Kidney glomerular epithelial cell (primary cell): Measurements from ENCODE around the gene NAPG.
"Not testable (repeated sequence)": the region's sequence is repeated elsewhere in the genome, so short reads cannot be mapped to it uniquely, and the experiment has no call there.

Source experiments
- DNase-seq: peaks from one replicate; lab custom pipeline; 2025; lab: John Stamatoyannopoulos, UW

The NAPG gene

DNA sequence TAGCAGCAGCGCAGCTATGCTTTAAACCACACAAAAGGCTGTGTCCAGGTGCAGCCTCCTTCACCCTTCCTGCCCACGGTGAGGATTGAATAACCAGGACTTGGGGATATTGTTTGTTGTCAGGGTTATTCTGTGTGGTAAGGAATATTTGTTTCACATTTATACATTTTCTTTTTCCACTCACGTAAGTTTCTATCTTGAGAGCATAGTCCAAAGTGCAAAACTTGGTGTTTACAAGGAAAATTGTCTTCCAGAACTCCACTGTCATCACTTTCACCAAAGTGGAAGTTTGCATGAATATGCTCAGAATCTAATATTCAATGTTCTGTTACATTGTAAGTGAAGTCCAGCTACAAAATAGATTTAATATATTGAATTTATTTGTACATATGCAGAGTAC is 26.4 kb downstream of the NAPG start:
- no peak for DNase-seq

DNA sequence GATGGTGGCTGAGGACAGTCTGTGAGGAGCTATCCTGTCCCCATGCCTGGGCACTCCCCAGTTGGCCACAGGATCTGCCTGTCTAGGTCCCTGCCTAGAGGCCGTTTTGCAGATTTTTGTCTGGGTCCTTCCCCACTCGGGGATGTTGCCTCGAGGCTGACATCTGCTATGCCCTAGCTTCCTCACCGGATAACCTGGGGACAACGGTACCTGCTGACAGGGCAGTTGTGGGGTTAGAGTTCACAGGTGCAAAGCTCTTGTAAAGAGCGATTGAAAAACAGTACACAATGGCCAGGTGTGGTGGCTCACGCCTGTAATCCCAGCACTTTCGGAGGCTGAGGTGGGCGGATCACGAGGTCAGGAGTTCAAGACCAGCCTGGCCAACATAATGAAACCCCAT is 30.4 kb downstream of the NAPG start:
- not testable (repeated sequence) for DNase-seq

DNA sequence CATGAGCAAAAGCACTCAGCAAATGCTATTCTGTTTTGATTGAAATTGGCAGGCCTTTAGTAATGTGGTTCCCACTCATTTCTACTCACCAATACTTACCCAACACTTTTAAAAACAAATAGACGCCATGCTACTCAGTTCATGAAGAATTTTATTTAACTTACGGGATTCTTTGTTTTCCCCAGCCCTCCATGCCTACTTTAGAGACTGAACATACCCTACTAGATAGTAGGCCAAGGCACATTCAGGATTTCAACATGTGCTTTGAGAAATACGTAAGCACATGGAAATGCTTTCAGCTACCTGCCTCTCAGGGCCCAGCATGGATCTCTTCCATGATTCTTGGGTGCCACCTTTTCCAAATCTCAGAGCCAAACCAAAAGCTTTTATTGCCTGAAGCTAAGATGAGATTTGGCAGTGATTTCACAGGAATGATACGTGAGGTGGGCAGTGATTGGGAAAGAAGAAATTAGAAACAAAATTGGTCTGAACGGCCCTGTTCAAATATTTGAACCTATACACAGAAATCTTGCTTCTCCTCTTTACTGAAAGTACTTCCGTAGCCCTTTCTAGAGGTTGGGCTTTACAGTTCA is 31.4 kb downstream of the NAPG start:
- no peak for DNase-seq

DNA sequence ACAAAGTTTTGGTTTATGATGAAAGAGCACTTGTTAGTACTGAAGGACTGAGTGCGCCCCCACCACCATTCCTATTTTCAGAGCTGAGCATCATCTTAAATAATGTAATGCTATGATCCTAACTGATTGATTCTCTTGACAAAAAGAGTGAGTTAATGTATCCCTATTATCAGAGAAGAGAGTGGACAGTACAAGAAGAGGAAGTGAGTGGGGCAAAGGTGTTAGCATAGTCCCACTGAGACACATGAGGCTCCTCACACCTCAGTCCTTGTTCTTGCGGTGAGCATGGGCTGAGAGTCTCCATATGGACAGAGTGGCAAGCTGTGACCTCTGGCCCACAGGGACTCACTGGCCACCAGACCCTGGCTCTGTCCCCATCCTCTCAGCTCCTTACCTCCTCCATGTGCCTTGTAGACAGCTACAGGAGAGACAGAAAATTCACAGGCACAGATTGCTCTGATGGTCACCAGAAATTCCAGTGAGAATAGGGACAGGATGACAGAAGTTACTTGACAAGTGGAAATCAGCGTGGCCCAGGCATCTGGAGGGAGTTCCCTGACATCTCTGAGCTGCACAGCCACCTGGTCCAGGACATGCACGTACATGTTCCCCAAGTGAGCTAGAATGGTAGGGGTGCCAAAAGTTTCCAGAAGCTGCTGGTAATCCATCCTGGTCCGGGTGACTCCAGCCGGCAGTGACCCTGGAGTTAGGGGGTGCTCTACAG is 32.6 kb downstream of the NAPG start:
- DNase-seq, result no peak

DNA sequence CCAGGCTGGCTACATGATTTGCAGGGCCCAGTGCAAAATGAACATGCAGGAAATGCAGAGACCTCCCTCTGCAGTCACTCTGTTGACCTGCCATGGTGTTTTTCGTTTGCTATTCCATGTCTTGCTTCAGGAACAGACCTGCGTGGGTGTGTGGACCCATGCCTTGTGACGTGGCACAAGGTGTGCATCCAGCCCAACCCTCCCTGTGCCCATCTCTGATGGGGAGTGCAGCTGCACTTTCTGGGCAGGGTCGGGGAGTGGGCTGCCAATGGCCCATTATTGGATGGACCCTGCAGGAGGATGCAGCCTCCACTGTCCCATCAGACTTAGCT is 33.1 kb downstream of the NAPG start:
- DNase-seq, result no peak

DNA sequence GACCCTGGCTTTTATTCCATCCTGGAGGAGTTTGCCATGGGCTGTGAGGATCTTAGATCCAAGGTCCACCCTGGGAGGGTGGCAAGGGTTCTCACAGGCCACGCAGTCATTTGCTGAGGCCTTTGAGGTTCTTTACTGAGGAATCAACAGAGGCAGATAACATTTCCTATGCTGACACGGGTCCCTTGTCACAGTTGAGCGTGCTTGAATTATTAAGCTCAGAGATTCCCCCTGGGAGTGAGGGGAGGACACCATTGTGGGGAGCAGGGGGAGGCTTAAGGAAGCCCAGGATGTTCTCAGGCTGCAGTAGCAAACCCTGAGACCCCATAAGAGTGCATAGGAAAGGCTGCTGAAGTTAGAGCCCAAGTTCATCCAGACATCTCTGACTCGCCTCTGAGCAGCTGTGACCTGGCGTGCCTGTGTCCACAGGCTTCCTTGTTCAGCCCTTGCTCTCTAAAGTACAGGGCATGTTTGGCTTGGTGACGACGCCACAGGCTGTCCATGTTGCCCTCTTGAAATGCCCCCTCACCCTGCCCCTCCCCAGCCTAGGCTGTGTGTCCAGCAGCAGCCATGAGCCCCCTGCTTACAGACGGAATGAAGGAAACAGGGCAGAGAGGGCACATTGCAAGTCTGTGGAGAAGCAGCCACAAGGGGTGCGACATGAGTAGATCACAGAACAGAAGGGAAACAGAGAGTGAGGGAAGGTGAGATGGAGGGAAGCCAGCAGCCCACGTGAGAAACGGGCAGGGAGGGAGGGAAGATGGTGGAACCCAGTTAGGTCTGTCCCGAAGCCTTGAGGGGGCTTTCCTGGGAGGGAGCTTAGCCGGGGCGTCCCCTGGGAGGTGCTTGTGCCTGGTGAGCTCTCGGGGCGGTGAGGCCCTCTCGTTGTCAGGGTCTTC is 34.0 kb downstream of the NAPG start:
- DNase-seq, result no peak

DNA sequence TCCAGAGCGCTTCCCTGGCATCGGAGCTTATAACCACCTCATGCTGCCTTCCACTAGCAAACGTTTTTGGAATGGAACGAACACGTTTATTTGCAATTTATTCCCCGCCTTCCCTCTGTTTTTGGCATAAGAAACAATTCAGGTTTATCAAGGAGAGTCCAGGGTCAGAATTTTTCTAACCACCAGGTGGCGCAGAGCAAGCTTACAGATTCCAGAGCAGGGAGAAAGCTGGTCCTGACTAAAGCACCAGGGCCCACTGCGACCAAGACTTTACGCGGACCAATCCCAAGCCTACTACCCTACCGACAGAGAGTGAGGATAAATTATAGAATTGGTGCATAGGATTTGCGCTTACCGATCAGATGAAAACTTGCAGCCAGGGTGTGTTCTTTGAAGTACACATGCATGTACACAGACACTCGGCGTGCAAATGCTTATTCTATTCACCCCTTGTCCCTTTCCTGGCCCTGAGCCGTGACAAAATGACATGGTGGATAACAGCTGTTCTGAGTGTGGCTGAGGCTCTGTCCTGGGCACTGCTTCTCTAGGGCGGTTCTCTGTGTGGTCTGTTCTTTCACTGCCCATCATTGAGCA is 34.7 kb downstream of the NAPG start:
- DNase-seq, result peak; percentile 74

DNA sequence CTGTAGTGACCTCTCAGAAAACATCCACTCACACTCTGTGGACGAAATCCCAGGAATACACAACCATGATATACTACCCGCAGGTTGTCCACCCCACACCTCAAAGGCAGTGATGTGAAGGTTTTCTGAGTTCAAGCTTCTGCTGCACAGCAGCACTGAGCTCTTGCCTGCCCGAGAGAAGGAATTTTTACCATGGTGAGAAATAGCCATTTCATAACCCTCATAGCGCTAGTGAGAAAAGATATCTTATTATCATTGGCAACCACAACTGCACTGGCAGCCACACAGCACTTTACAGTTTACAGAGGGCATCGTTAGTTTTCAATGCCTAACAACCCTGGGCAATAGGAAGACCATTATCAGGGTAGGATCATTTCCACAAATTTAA is 36.9 kb downstream of the NAPG start:
- no peak for DNase-seq

DNA sequence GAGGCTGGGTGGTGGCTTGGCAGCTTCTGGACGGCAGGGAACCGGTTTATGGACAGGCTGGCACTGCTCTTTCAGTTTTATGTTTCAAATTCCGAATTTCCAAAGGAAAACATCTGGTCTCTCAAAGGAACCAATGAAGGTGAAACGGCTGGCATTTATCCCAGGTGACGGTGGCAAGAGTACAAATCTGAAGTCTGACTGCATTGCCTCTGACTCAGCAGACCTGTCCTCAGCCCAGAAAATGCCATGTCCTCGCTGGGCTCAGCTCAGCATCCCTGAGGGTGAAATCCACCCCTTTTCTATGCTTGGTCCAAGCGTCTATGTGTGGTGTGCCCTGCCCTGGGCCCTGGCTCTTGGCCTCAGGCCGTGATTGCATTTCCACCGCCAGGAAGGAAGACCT is 38.1 kb downstream of the NAPG start:
- no peak for DNase-seq

DNA sequence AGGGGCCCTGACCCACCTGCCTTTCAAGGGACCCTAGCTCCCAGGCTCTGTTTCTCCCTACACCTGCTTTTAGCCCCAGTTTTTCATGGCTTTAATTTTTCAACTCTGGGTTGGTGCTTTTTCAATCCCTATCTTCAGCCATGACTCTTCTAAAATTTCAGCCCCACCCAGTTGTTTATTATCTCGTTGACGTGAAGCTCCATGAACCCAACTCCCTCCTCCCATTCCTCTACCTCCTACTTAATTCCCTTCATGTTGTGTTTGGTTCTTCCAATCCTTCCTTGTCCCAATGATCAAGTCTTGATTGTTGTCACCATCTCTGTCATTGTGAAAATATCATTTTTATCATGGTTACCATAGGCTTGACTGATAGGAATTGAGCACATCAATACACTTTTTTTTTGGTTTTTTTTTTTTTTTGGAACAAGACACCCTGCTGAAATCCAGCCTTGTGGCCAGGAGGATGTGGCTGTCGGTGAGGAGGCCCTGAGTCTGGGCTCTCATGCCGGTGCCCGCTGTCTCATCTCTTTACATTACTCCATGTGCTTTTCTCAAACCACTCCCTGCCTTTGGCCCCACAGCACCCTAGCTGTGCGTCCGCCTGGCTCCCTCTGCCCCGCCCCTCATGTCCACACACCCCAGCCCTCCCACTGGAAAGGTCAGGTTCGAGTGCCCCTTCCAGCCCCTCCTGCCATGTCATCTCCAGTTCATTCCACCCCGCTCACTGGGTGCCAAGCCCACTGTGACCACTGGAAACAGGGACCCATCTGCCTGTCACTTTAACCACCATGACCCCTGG is 39.3 kb downstream of the NAPG start:
- DNase-seq, result no peak

DNA sequence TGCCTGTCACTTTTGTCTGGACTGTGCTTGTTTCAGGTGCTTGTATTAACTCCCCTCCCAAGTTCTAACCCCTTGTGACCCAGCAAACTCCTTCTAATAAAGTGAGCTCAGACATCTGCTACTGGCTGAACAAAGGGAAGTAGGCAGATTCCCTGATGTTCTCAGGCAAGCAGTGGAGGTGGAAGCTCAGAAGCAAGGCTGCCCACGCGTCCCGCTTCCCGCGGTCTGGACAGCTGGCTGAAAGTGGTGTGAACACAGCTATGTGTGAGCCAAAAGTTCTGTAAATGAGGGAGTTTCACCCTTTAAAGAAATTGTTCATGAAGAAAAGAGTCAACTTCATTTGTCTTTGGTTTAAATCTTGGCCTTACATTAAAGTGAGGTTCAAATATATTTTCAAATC is 40.0 kb downstream of the NAPG start:
- no peak for DNase-seq

DNA sequence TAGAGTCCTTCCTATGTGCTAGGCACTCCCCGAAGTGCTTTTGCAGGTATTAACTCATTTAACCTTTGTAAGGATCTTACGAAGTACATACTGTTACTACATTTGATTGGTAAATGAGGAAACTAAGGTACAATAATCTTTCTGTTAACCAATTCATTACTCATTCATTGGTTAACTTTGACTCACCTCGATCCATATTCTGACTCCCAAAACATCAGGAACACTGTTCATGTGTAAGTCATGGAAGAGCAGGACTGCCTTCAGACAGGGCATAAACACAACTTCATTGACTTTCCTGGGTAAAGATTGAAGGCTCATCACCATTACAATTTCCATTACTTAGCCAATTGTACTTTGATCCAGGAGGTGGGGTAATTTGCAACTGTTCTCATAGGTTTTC is 40.6 kb downstream of the NAPG start:
- no peak for DNase-seq

DNA sequence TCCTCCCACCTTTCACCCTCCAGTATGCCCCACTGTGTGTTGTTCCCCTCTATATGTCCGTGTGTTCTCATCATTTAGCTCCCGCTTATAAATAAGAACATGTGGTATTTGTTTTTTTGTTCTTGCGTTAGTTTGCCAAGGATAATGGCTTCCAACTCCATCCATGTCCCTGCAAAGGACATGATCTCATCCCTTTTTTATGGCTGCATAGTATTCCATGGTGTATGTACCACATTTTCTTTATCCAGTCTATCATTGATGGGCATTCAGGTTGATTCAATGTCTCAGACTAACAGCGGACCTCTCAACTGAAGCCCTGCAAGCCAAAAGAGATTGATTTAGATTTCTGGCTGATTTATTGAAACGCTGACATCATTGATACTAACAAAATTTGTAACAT is 44.1 kb downstream of the NAPG start:
- DNase-seq, result not testable (repeated sequence)

DNA sequence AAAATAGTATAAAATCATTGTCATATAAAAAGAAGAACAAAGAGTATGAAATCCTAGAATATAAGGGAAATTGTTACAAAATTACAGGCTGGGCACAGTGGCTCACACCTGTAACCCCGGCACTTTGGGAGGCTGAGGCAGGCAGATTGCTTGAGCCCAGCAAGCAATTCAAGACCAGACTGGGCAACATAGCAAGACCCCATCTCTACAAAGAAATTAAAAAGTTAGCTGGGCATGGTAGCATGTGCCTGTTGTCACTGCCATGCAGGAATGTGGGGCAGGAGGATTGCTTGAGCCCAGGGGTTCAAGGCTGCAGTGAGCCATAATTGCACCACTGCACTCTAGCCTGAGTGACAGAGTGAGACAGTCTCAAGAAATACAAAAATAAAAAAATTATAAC is 44.8 kb downstream of the NAPG start:
- DNase-seq, result no peak

DNA sequence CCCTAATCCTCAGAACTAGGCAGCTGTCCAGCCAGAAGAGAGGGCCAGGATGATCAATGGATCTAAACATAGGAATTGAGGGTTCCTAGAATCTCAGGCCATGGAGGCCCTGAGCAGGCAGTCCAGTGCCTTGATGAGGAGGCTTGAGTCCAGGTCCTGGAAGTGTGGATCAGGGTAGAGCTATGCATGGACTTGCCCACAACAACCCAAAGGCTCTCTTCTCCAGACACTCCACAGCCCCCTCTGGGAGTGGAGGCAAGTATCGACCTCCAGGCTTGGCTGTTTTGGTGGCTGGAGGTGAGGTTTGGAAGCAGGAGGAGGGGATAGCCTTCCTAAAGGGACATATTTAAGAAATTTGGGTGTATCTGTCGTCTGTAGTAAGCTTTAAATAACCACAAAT is 45.7 kb downstream of the NAPG start:
- DNase-seq, result no peak

DNA sequence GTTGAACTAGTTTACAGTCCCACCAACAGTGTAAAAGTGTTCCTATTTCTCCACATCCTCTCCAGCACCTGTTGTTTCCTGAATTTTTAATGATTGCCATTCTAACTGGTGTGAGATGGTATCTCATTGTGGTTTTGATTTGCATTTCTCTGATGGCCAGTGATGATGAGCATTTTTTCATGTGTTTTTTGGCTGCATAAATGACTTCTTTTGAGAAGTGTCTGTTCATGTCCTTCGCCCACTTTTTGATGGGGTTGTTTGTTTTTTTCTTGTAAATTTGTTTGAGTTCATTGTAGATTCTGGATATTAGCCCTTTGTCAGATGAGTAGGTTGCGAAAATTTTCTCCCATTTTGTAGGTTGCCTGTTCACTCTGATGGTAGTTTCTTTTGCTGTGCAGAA is 47.4 kb downstream of the NAPG start:
- not testable (repeated sequence) for DNase-seq

DNA sequence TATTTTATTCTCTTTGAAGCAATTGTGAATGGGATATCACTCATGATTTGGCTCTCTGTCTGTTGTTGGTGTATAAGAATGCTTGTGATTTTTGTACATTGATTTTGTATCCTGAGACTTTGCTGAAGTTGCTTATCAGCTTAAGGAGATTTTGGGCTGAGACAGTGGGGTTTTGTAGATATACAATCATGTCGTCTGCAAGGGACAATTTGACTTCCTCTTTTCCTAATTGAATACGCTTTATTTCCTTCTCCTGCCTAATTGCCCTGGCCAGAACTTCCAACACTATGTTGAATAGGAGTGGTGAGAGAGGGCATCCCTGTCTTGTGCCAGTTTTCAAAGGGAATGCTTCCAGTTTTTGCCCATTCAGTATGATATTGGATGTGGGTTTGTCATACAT is 48.6 kb downstream of the NAPG start:
- DNase-seq, result not testable (repeated sequence)

DNA sequence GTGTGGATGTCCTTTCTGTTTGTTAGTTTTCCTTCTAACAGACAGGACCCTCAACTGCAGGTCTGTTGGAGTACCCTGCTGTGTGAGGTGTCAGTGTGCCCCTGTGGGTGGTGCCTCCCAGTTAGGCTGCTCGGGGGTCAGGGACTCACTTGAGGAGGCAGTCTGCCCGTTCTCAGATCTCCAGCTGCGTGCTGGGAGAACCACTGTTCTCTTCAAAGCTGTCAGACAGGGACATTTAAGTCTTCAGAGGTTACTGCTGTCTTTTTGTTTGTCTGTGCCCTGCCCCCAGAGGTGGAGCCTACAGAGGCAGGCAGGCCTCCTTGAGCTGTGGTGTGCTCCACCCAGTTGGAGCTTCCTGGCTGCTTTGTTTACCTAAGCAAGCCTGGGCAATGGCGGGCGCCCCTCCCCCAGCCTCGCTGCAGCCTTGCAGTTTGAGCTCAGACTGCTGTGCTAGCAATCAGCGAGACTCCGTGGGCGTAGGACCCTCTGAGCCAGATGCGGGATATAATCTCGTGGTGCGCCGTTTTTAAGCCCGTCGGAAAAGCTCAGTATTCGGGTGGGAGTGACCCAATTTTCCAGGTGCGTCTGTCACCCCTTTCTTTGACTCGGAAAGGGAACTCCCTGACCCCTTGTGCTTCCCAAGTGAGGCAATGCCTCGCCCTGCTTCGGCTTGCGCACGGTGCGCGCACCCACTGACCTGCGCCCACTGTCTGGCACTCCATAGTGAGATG is 52.2 kb downstream of the NAPG start:
- DNase-seq, result not testable (repeated sequence)

DNA sequence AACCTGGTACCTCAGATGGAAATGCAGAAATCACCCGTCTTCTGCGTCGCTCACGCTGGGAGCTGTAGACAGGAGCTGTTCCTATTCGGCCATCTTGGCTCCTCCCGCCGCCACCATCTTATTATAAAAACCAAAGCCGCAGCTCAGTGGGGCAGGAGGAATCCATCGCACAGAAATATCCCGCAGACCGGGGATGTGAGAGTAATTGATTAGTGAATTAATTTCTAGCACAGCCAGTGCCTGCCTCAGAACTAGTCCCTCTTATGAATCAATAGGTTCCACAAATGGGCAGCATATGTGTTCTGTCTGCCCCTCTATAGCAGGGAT is 52.7 kb downstream of the NAPG start:
- not testable (repeated sequence) for DNase-seq

DNA sequence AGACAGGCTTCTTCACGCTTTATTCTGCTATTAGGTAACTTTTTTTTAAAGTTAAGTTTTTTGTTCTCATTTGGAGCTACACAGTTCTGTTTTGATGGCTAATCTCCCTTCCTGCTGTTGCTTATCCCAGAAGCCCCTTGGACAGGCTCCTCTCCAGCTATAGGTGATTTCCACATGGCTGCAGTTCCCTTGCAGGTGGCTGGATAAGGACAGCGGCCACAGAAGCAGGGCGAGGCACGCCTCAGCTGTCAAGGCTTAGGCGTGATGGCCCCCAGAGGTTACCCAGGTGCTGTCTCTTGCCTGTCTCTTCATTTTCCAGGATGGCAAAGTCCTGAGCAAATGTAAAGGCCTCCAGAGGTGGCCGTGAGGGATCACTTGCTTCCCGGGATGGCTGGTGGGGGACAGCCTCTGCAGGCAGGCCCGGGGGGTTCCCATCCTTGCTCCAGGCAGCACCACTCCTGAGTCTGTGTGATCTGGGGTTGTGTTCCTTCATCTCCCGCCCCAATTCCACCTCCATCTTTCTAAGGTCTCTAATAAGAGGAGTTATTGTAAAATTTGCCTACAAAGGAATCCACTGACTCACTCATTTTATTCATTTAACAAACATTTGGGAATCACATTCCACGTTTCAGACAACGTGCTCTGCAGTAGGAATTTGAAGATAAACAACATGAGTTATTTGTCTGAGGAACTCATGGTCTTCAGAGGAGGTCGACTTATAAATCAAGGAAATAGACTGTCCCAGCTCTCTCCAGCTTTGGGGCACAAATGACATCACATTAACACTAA is 53.4 kb downstream of the NAPG start:
- peak; percentile 15 for DNase-seq

DNA sequence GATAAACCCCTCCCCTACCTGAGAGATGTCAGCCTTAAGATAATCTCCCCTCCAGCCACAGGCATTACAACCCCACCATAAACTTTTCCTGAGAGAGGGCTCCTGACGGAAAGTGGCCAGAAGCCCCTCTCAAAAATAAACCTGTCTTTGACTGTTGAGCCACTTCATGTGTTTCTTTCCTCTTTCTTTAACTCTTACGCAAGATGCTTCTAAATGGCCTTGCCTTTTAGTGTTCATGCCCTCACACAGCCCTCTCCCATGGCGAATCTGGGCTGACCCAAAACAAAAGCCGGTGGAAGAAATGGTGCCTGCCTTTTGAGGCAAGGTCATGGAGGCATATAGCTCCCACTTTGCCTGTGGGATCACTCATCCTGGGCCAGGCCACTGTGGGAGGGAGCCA is 54.4 kb downstream of the NAPG start:
- no peak for DNase-seq
